HepG2 (cell line): ENCODE measurements around the gene C21orf91. TPM values are rescaled to one million over a fixed set of nuclear protein-coding genes. Genes with fewer than 3 reads are reported as not detected.

Experiments
- ATAC-seq: fragments of 200-7000 bp; cut with Tn5 transposase; 3 replicates; pipeline ENCODE4 v1.9.1; 2020; ENCODE audit warnings: mild to moderate bottlenecking, moderate library complexity
- BruUV-seq: library from RNA; stranded (reverse); fragments of 400-500 nt; replicated peaks from 2 replicates; lab custom pipeline; 2021; lab: Mats Ljungman, UMichigan
- CTCF ChIA-PET: fragments of 300-600 bp; formaldehyde crosslinking; extraction: SDS; loops from one replicate; lab custom pipeline; 2021; ENCODE audit warnings: low total read pairs, inconsistent platforms, low intra/inter-chr PET ratio; lab: Yijun Ruan, JAX
- POLR2A ChIA-PET: fragments of 350-600 bp; sonication (Branson Sonifier 250); formaldehyde crosslinking; loops from one replicate; lab custom pipeline; 2020; ENCODE audit warnings: antibody characterized with exemption, inconsistent platforms; lab: Yijun Ruan, JAX
- DNase-seq: peaks from one replicate; pipeline ENCODE4 v3.0.0-alpha.2; 2015; ENCODE audit warnings: low spot score
- FAIRE-seq: peaks from 3 replicates; lab custom pipeline; 2011; peaks lifted over from hg19 to GRCh38; lab: Jason Lieb, UNC
- H2AFZ ChIP-seq: one replicate; pipeline ENCODE4 v1.6.1; 2011; ENCODE audit warnings: low read length, inconsistent platforms
- H3K27ac ChIP-seq: fragments of 300-600 bp; 3 replicates; pipeline ENCODE4 v1.8.0; 2011; ENCODE audit warnings: mixed run types, mild to moderate bottlenecking, mixed read lengths, low read length, inconsistent platforms; ENCODE audit not compliant: insufficient read depth; ENCODE audit errors: extremely low read length
- H3K27me3 ChIP-seq, 2 experiments: fragments of 200-600 bp in 1 of 2; 2 replicates in 1 of 2; 3 replicates in 1 of 2; pipeline versions ENCODE4 v1.6.0 to v1.8.0; 2011; ENCODE audit warnings: low read length in 2 of 2, mild to moderate bottlenecking in 2 of 2, moderate library complexity in 2 of 2, inconsistent platforms in 1 of 2; ENCODE audit not compliant: insufficient read depth in 2 of 2, control insufficient read depth in 1 of 2
- H3K36me3 ChIP-seq, 2 experiments: fragments of 200-600 bp in 1 of 2; replicated peaks in 1 of 2; 2 replicates in 1 of 2; 3 replicates in 1 of 2; pipeline versions ENCODE4 v1.5.1 to v1.8.0; 2011; ENCODE audit warnings: low read length in 2 of 2, inconsistent platforms in 1 of 2; ENCODE audit not compliant: insufficient read depth in 2 of 2, control insufficient read depth in 1 of 2
- H3K4me1 ChIP-seq: 2 replicates; pipeline ENCODE4 v1.5.1; 2012; ENCODE audit warnings: low read length, inconsistent platforms; ENCODE audit not compliant: insufficient read depth
- H3K4me2 ChIP-seq: 2 replicates; pipeline ENCODE4 v1.6.0; 2011; ENCODE audit warnings: low read depth, low read length, inconsistent platforms
- H3K4me3 ChIP-seq, 3 experiments: fragments of 200-600 bp in 1 of 3; sonication (generic), shearing (Covaris generic) in 1 of 3; replicated peaks in 1 of 3; 2 replicates each; pipeline ENCODE4 v1.5.1; 2011 to 2016; ENCODE audit warnings: low read length in 3 of 3, inconsistent platforms in 2 of 3, low read depth in 2 of 3, mild to moderate bottlenecking in 2 of 3, control low read depth in 1 of 3, mixed read lengths in 1 of 3; ENCODE audit not compliant: insufficient read depth in 1 of 3
- H3K79me2 ChIP-seq: one replicate; pipeline ENCODE4 v1.6.1; 2011; ENCODE audit warnings: low read length, inconsistent platforms; ENCODE audit not compliant: insufficient read depth
- H3K9ac ChIP-seq: 2 replicates; pipeline ENCODE4 v1.6.0; 2011; ENCODE audit warnings: mild to moderate bottlenecking, low read depth, low read length, inconsistent platforms; ENCODE audit not compliant: insufficient read depth
- H3K9me3 ChIP-seq: 2 replicates; pipeline ENCODE4 v1.5.1; 2012; ENCODE audit warnings: mild to moderate bottlenecking, low read length
- H4K20me1 ChIP-seq: 2 replicates; pipeline ENCODE4 v1.6.0; 2011; ENCODE audit warnings: inconsistent platforms, mild to moderate bottlenecking, low read length, moderate library complexity; ENCODE audit not compliant: insufficient read depth
- ARID5B ChIP-seq: IDR thresholded peaks from 2 replicates; pipeline ENCODE4 v1.4.0; 2020; ENCODE audit warnings: mild to moderate bottlenecking, missing genetic modification reagents
- ATF1 ChIP-seq: IDR thresholded peaks from 2 replicates; pipeline ENCODE4 v1.6.1; 2016; ENCODE audit warnings: mild to moderate bottlenecking, control low read depth
- ATF2 ChIP-seq: sonication (generic); formaldehyde crosslinking; IDR thresholded peaks from 2 replicates; pipeline ENCODE4 v1.4.0; 2020; ENCODE audit warnings: missing genetic modification reagents
- ATF7 ChIP-seq, 2 experiments: fragments of 450-650 bp in 1 of 2; sonication (generic) in 1 of 2; formaldehyde crosslinking in 1 of 2; IDR thresholded peaks; 2 replicates each; pipeline versions ENCODE4 v1.4.0 to v1.6.1; 2016 to 2020; ENCODE audit warnings: antibody characterized with exemption in 1 of 2, mild to moderate bottlenecking in 1 of 2, missing genetic modification reagents in 1 of 2
- EP300 ChIP-seq, 3 experiments: sonication (generic) in 1 of 3; formaldehyde crosslinking in 1 of 3; IDR thresholded peaks; 2 replicates each; pipeline versions ENCODE4 v1.5.1 to v1.6.1; 2011 to 2020; ENCODE audit warnings: low read depth in 2 of 3, low read length in 2 of 3, borderline replicate concordance in 1 of 3, improper control_type of control experiment in 1 of 3, mild to moderate bottlenecking in 1 of 3, missing genetic modification reagents in 1 of 3, moderate library complexity in 1 of 3
- FOXK2 ChIP-seq: fragments of 450-650 bp; IDR thresholded peaks from 2 replicates; pipeline ENCODE4 v1.6.1; 2016
- HDAC2 ChIP-seq: sonication (generic); formaldehyde crosslinking; IDR thresholded peaks from 2 replicates; pipeline ENCODE4 v1.4.0; 2020; ENCODE audit warnings: missing genetic modification reagents
- KAT8 ChIP-seq: IDR thresholded peaks from 2 replicates; pipeline ENCODE4 v1.6.1; 2016; ENCODE audit warnings: missing genetic modification reagents, missing compliant biosample characterization
- POGZ ChIP-seq: sonication (generic); formaldehyde crosslinking; IDR thresholded peaks from 2 replicates; pipeline ENCODE4 v1.4.0; 2020; ENCODE audit warnings: mild to moderate bottlenecking, missing genetic modification reagents
- RXRA ChIP-seq: sonication (generic); formaldehyde crosslinking; IDR thresholded peaks from 2 replicates; pipeline ENCODE4 v1.5.1; 2020; ENCODE audit warnings: missing genetic modification reagents
- SOX13 ChIP-seq, 3 experiments: fragments of 450-650 bp in 1 of 3; sonication (generic) in 1 of 3; formaldehyde crosslinking in 1 of 3; IDR thresholded peaks in 2 of 3; conservative IDR thresholded peaks in 1 of 3; 2 replicates each; pipeline versions ENCODE4 v1.5.0 to v1.6.1; 2016 to 2020; ENCODE audit warnings: antibody characterized with exemption in 1 of 3, mild to moderate bottlenecking in 1 of 3, missing compliant biosample characterization in 1 of 3, missing genetic modification reagents in 1 of 3, moderate library complexity in 1 of 3
- SOX6 ChIP-seq, 2 experiments: fragments of 450-650 bp in 1 of 2; sonication (generic) in 1 of 2; formaldehyde crosslinking in 1 of 2; IDR thresholded peaks; 2 replicates each; pipeline versions ENCODE4 v1.4.0 to v1.6.1; 2017 to 2020; ENCODE audit warnings: antibody characterized with exemption in 1 of 2, mild to moderate bottlenecking in 1 of 2, missing genetic modification reagents in 1 of 2
- TCF7 ChIP-seq: sonication (generic); IDR thresholded peaks from 2 replicates; pipeline ENCODE4 v1.6.1; 2016; ENCODE audit warnings: antibody characterized with exemption, low read depth
- TOPORS ChIP-seq: sonication (generic); formaldehyde crosslinking; IDR thresholded peaks from 2 replicates; pipeline ENCODE4 v1.8.0; 2023; ENCODE audit warnings: mild to moderate bottlenecking, missing genetic modification reagents
- TP53 ChIP-seq: sonication (generic); formaldehyde crosslinking; conservative IDR thresholded peaks from 2 replicates; pipeline ENCODE4 v1.4.0; 2020; ENCODE audit warnings: missing genetic modification reagents
- ZBTB7A ChIP-seq: sonication (generic); formaldehyde crosslinking; IDR thresholded peaks from 2 replicates; pipeline ENCODE4 v1.8.0; 2022; ENCODE audit warnings: mild to moderate bottlenecking, missing genetic modification reagents
- ZBTB7B ChIP-seq: sonication (generic); formaldehyde crosslinking; IDR thresholded peaks from 2 replicates; pipeline ENCODE4 v1.4.0; 2020; ENCODE audit warnings: missing genetic modification reagents
- ZEB1 ChIP-seq: IDR thresholded peaks from 2 replicates; pipeline ENCODE4 v1.6.1; 2012; ENCODE audit warnings: mild to moderate bottlenecking, low read depth, inconsistent platforms; ENCODE audit not compliant: insufficient replicate concordance
- ZMYM4 ChIP-seq: sonication (generic); formaldehyde crosslinking; IDR thresholded peaks from 2 replicates; pipeline ENCODE4 v1.8.1; 2023; ENCODE audit warnings: mild to moderate bottlenecking, missing genetic modification reagents
- ZNF331 ChIP-seq: sonication (generic); formaldehyde crosslinking; IDR thresholded peaks from 2 replicates; pipeline ENCODE4 v1.4.0; 2020; ENCODE audit warnings: missing genetic modification reagents
- ZNF335 ChIP-seq: sonication (generic); formaldehyde crosslinking; IDR thresholded peaks from 2 replicates; pipeline ENCODE4 v1.4.0; 2020; ENCODE audit warnings: missing genetic modification reagents
- WGBS: methylation state at CpG from one replicate; pipeline ENCODE4 v1.1.6; 2017; ENCODE audit warnings: low lambda C conversion rate; 5-methylcytosine and 5-hydroxymethylcytosine counted together
- in situ Hi-C: cut with HindIII; loops from 2 replicates; pipeline ENCODE4 v1.10.0; 2017; ENCODE audit warnings: low pct_unique_long_range_greater_than_20kb; ENCODE audit not compliant: extremely low pct_ligation_motif_present
- intact Hi-C: fragments of 100-400 bp; cut with micrococcal nuclease; formaldehyde crosslinking; loops from one replicate; pipeline ENCODE4 v1.10.0; 2022; ENCODE audit not compliant: unreplicated experiment
- polyA plus RNA-seq, 8 experiments: library from polyadenylated mRNA; depleted of rRNA in 3 of 8; stranded (reverse) in 7 of 8; unstranded in 1 of 8; fragments of >200 nt; fragmentation: Illumina TruSeq in 4 of 8; extraction: Trizol in 4 of 8; gene quantifications; 2 replicates each; pipeline versions ENCODE4 v1.2.1 to v1.2.3, GENCODE V29; 2011 to 2016; ENCODE audit warnings: low read depth in 4 of 8, missing spikeins in 1 of 8, mixed read lengths in 1 of 8; ENCODE audit not compliant: insufficient read depth in 1 of 8
- total RNA-seq, 5 experiments: library from RNA; depleted of rRNA; stranded (reverse); fragments of >200 nt; fragmentation: Illumina TruSeq; extraction: Trizol; gene quantifications; 2 replicates each; pipeline ENCODE4 v1.2.3, GENCODE V29; 2016; ENCODE audit warnings: low read depth in 1 of 5

C21orf91 gene
- total and polyA plus RNA-seq, 2 of the 13 experiments (the other 11 are each of a cell fraction or from before 2014, with no cell fraction given), result 2.9 to 7.8 TPM

- ChIA-PET POLR2A (no interaction called here), CTCF (no interaction called here)
- Histone ChIP-seq H2AFZ (no peak overlapping the region), H3K4me1 (peaks cover 12% of the 10 kb centered on the region), H3K79me2 (no peaks in the 10 kb centered on the region), H3K4me3 (no peak overlapping the region), H3K27me3 (no peaks in the 10 kb centered on the region), H3K27ac (no peak overlapping the region), H3K9me3 (no peaks in the 10 kb centered on the region), H3K9ac (no peak overlapping the region), H4K20me1 (no peaks in the 10 kb centered on the region), H3K36me3 (peaks cover 0 to 1% of the 10 kb centered on the region in 2 experiments; a peak in 2 of 5 replicates), H3K4me2 (no peak overlapping the region)
- in situ Hi-C loops (no loop called here), intact Hi-C loops (no loop called here)
- peak; percentile 96 for ATAC-seq
- DNase-seq, result peak; percentile 73
- peak; percentile 70 for FAIRE-seq
- 38% methylated on average over 2 of the region's 2 CpGs for WGBS
- no TSS peak for BruUV-seq
- no peak for TF ChIP-seq TOPORS (CRISPR knock-in tag)
- TF ChIP-seq SOX6 (IDR thresholded peaks at IDR 0.05), result no peak
- peak; percentile 74 for TF ChIP-seq SOX6 (CRISPR knock-in tag; IDR thresholded peaks at IDR 0.05)
- peak; percentile 51; the same call in 1 of the 2 replicates for TF ChIP-seq HDAC2 (CRISPR knock-in tag)
- TF ChIP-seq ATF2, result peak; percentile 59; the same call in 1 of the 2 replicates
- 0 out of 2 replicates have a peak, but pooled peaks have one; percentile 28 for TF ChIP-seq KAT8 (CRISPR knock-in tag)
- peak; percentile 59; the same call in 1 of the 2 replicates for TF ChIP-seq POGZ (CRISPR knock-in tag)
- TF ChIP-seq FOXK2, result 0 out of 2 replicates have a peak, but pooled peaks have one; percentile 28
- TF ChIP-seq ARID5B (CRISPR knock-in tag), result peak; percentile 66
- TF ChIP-seq ATF1 (CRISPR knock-in tag), result no peak
- 0 out of 2 replicates have a peak, but pooled peaks have one; percentile 18 for TF ChIP-seq ZNF335
- peak; percentile 58 for TF ChIP-seq ZEB1
- peak; percentile 61; the same call in 1 of the 2 replicates for TF ChIP-seq ZNF331
- TF ChIP-seq ATF7 (IDR thresholded peaks at IDR 0.05), result peak; percentile 52
- TF ChIP-seq ATF7 (CRISPR knock-in tag; IDR thresholded peaks at IDR 0.05), result no peak
- TF ChIP-seq ZBTB7B (CRISPR knock-in tag), result no peak
- no peak for TF ChIP-seq ZBTB7A (CRISPR knock-in tag)
- no peak for TF ChIP-seq TCF7
- TF ChIP-seq ZMYM4 (CRISPR knock-in tag), result peak; percentile 60
- TF ChIP-seq TP53, result no peak
- peak; percentile 47; the same call in 1 of the 2 replicates for TF ChIP-seq SOX13 (IDR thresholded peaks at IDR 0.05)
- peak in 1 of 2 experiments; percentile 73; a peak in 2 of 4 replicates for TF ChIP-seq SOX13 (CRISPR knock-in tag; conservative IDR thresholded peaks at IDR 0.05 in 1 of 2, IDR thresholded peaks at IDR 0.05 in 1 of 2)
- no peak for TF ChIP-seq RXRA (CRISPR knock-in tag)
- TF ChIP-seq EP300 (IDR thresholded peaks at IDR 0.05; ENCODE audit: low read depth in 2 of 2, low read length in 2 of 2), result peak in 1 of 2 experiments; percentile 30; a peak in 1 of 4 replicates
- no peak for TF ChIP-seq EP300 (CRISPR knock-in tag; IDR thresholded peaks at IDR 0.05; ENCODE audit: borderline replicate concordance)
These were observed 32.3 kb downstream of the C21orf91 start for GRCh38 chr21:17786851-17787181.
